Mesenchymal stem cell (in vitro differentiated cells and primary cell): Measurements from ENCODE around the gene BAIAP2.
A peak's percentile ranks its signal among the peaks of the same experiment; 100 is the strongest.

Experiments used
- DNase-seq: peaks from one replicate; pipeline ENCODE4 v3.0.0-alpha.2; 2013
- H2AFZ ChIP-seq: one replicate; pipeline ENCODE4 v1.6.1; 2013; ENCODE audit warnings: low read depth, mild to moderate bottlenecking, control low read depth, inconsistent platforms, low read length, moderate library complexity
- H2AK5ac ChIP-seq: 2 replicates; pipeline ENCODE4 v1.6.1; 2013; ENCODE audit warnings: low read length, moderate library complexity, mild to moderate bottlenecking, inconsistent platforms; ENCODE audit not compliant: severe bottlenecking
- H2BK120ac ChIP-seq: one replicate; pipeline ENCODE4 v1.6.1; 2013; ENCODE audit warnings: low read depth, mild to moderate bottlenecking, inconsistent platforms, low read length, moderate library complexity
- H2BK12ac ChIP-seq, 2 experiments: one replicate each; pipeline ENCODE4 v1.6.1; 2013; ENCODE audit warnings: inconsistent platforms in 2 of 2, low read length in 2 of 2, mild to moderate bottlenecking in 2 of 2, moderate library complexity in 2 of 2, control low read depth in 1 of 2
- H2BK15ac ChIP-seq: one replicate; pipeline ENCODE4 v1.6.1; 2013; ENCODE audit warnings: mild to moderate bottlenecking, low read depth, inconsistent platforms; ENCODE audit not compliant: poor library complexity, severe bottlenecking
- H2BK5ac ChIP-seq: 2 replicates; pipeline ENCODE4 v1.6.1; 2013; ENCODE audit warnings: low read depth, mild to moderate bottlenecking, low read length, control low read depth, inconsistent platforms; ENCODE audit not compliant: poor library complexity, severe bottlenecking
- H3K14ac ChIP-seq, 2 experiments: one replicate each; pipeline ENCODE4 v1.6.1; 2013; ENCODE audit warnings: inconsistent platforms in 2 of 2, low read length in 2 of 2, control low read depth in 1 of 2, mild to moderate bottlenecking in 1 of 2, moderate library complexity in 1 of 2
- H3K18ac ChIP-seq, 2 experiments: one replicate each; pipeline ENCODE4 v1.6.1; 2013; ENCODE audit warnings: inconsistent platforms in 2 of 2, low read length in 2 of 2, control low read depth in 1 of 2, low read depth in 1 of 2, mild to moderate bottlenecking in 1 of 2
- H3K23ac ChIP-seq, 2 experiments: one replicate each; pipeline ENCODE4 v1.6.1; 2013; ENCODE audit warnings: inconsistent platforms in 2 of 2, low read length in 2 of 2, mild to moderate bottlenecking in 2 of 2, moderate library complexity in 2 of 2, control low read depth in 1 of 2
- H3K27ac ChIP-seq: 2 replicates; pipeline ENCODE4 v1.5.1; 2013; ENCODE audit warnings: mild to moderate bottlenecking, moderate library complexity, low read length, control low read depth, inconsistent platforms; ENCODE audit not compliant: poor library complexity, severe bottlenecking
- H3K27me3 ChIP-seq, 2 experiments: 2 replicates each; pipeline versions ENCODE4 v1.6.1 to v1.7.0; 2013; ENCODE audit warnings: low read length in 2 of 2, mild to moderate bottlenecking in 2 of 2, moderate library complexity in 2 of 2, control low read depth in 1 of 2, inconsistent platforms in 1 of 2; ENCODE audit not compliant: control insufficient read depth in 1 of 2, insufficient read depth in 1 of 2
- H3K36me3 ChIP-seq, 2 experiments: 2 replicates each; pipeline versions ENCODE4 v1.6.1 to v1.7.0; 2013; ENCODE audit warnings: low read length in 2 of 2, control low read depth in 1 of 2, inconsistent platforms in 1 of 2, low read depth in 1 of 2, mild to moderate bottlenecking in 1 of 2; ENCODE audit not compliant: insufficient read depth in 2 of 2, control insufficient read depth in 1 of 2
- H3K4ac ChIP-seq, 2 experiments: one replicate each; pipeline ENCODE4 v1.6.1; 2013; ENCODE audit warnings: inconsistent platforms in 2 of 2, low read length in 2 of 2, mild to moderate bottlenecking in 2 of 2, moderate library complexity in 2 of 2, control low read depth in 1 of 2, low read depth in 1 of 2
- H3K4me1 ChIP-seq: 2 replicates; pipeline ENCODE4 v1.6.1; 2013; ENCODE audit warnings: low read depth, low read length, control low read depth; ENCODE audit not compliant: control insufficient read depth, insufficient read depth
- H3K4me2 ChIP-seq: 2 replicates; pipeline ENCODE4 v1.6.1; 2013; ENCODE audit warnings: low read length, mild to moderate bottlenecking, inconsistent platforms; ENCODE audit not compliant: poor library complexity, severe bottlenecking
- H3K4me3 ChIP-seq, 2 experiments: 2 replicates each; pipeline versions ENCODE4 v1.5.1 to v1.7.0; 2013; ENCODE audit warnings: low read length in 2 of 2, mild to moderate bottlenecking in 2 of 2, control low read depth in 1 of 2, low read depth in 1 of 2; ENCODE audit not compliant: insufficient read depth in 1 of 2
- H3K79me1 ChIP-seq: replicated peaks from 2 replicates; pipeline ENCODE4 v1.6.1; 2013; ENCODE audit warnings: mild to moderate bottlenecking, control low read depth, low read length, inconsistent platforms; ENCODE audit not compliant: poor library complexity, severe bottlenecking
- H3K9ac ChIP-seq: 2 replicates; pipeline ENCODE4 v1.7.0; 2013; ENCODE audit warnings: mild to moderate bottlenecking, low read length, moderate library complexity
- H3K9me3 ChIP-seq: 2 replicates; pipeline ENCODE4 v1.7.0; 2013; ENCODE audit warnings: mild to moderate bottlenecking, low read length; ENCODE audit not compliant: control insufficient read depth
- H4K8ac ChIP-seq: one replicate; pipeline ENCODE4 v1.6.1; 2013; ENCODE audit warnings: inconsistent platforms, mild to moderate bottlenecking, low read length, moderate library complexity
- H4K91ac ChIP-seq: one replicate; pipeline ENCODE4 v1.6.1; 2013; ENCODE audit warnings: mild to moderate bottlenecking, low read length, inconsistent platforms
- WGBS: methylation state at CpG from one replicate; pipeline ENCODE4 v1.1.7; 2013; ENCODE audit warnings: mixed read lengths; 5-methylcytosine and 5-hydroxymethylcytosine counted together

Gene BAIAP2

GRCh38 chr17:81117672-81118198, 82.8 kb downstream of the BAIAP2 start:
- no peak overlapping the region for H3K23ac ChIP-seq
- H3K4me2 ChIP-seq = no peak overlapping the region
- no peak overlapping the region for H2BK120ac ChIP-seq
- no peak overlapping the region for H3K18ac ChIP-seq
- H3K9me3 ChIP-seq = no peaks in the 10 kb centered on the region
- no peak overlapping the region for H2BK5ac ChIP-seq
- no peak overlapping the region for H3K27ac ChIP-seq
- no peak overlapping the region for H2BK15ac ChIP-seq
- H4K91ac ChIP-seq = no peak overlapping the region
- no peak overlapping the region for H3K4me3 ChIP-seq
- H3K27me3 ChIP-seq = peaks cover 1 to 35% of the 10 kb centered on the region in 2 experiments
- H3K14ac ChIP-seq = no peak overlapping the region
- H2AK5ac ChIP-seq = no peak overlapping the region
- no peaks in the 10 kb centered on the region for H3K79me1 ChIP-seq
- peaks cover 24% of the 10 kb centered on the region for H3K4me1 ChIP-seq
- no peak overlapping the region for H2BK12ac ChIP-seq
- no peak overlapping the region for H4K8ac ChIP-seq
- WGBS = 87% methylated on average over 20 of the region's 20 CpGs
- DNase-seq = no peak
- no peak overlapping the region for H3K4ac ChIP-seq
- H3K36me3 ChIP-seq = peaks cover 0 to 48% of the 10 kb centered on the region in 2 experiments
- H2AFZ ChIP-seq = no peak overlapping the region
- no peak overlapping the region for H3K9ac ChIP-seq

- H3K79me1 ChIP-seq = no peaks in the 10 kb centered on the region
- no peak for DNase-seq
- H2BK12ac ChIP-seq = no peak overlapping the region
- H3K27ac ChIP-seq = no peak overlapping the region
- H2AFZ ChIP-seq = no peak overlapping the region
- H2BK120ac ChIP-seq = no peak overlapping the region
- H3K14ac ChIP-seq = peak overlapping the region in 1 of 2 experiments; percentile 46
- peak overlapping the region; percentile 41 for H3K9ac ChIP-seq
- H3K36me3 ChIP-seq = peaks cover 0 to 41% of the 10 kb centered on the region in 2 experiments
- peaks cover 24% of the 10 kb centered on the region for H3K4me1 ChIP-seq
- no peak overlapping the region for H2BK5ac ChIP-seq
- H3K18ac ChIP-seq = peak overlapping the region in 1 of 2 experiments; percentile 84
- peak overlapping the region; percentile 7 for H3K4me2 ChIP-seq
- peak overlapping the region; percentile 71 for H4K91ac ChIP-seq
- no peaks in the 10 kb centered on the region for H3K9me3 ChIP-seq
- 87% methylated on average over 22 of the region's 24 CpGs for WGBS
- H3K4ac ChIP-seq = no peak overlapping the region
- H2AK5ac ChIP-seq = no peak overlapping the region
- H3K27me3 ChIP-seq = peaks cover 3 to 41% of the 10 kb centered on the region in 2 experiments
- peak overlapping the region in 1 of 2 experiments; percentile 72 for H3K4me3 ChIP-seq
- H2BK15ac ChIP-seq = no peak overlapping the region
- H3K23ac ChIP-seq = peak overlapping the region in 1 of 2 experiments; percentile 32
- H4K8ac ChIP-seq = peak overlapping the region; percentile 9
Observed at GRCh38 chr17:81118308-81119221, 83.6 kb downstream of the BAIAP2 start.

- WGBS = 24% methylated on average over 77 of the region's 89 CpGs
- Histone ChIP-seq H2BK12ac (peak overlapping the region; percentile 45 to 85), H3K9me3 (no peaks in the 10 kb centered on the region)
Observed at GRCh38 chr17:81119223-81120148, 84.5 kb downstream of the BAIAP2 start.

More at GRCh38 chr17:81119223-81120148, 84.5 kb downstream of the BAIAP2 start:
- Histone ChIP-seq H3K23ac (peak overlapping the region in 1 of 2 experiments; percentile 67), H3K27ac (no peak overlapping the region), H2BK5ac (no peak overlapping the region), H4K8ac (peak overlapping the region; percentile 75), H3K4me3 (peak overlapping the region; percentile 52 to 72), H2BK120ac (no peak overlapping the region), H3K27me3 (peaks cover 3 to 49% of the 10 kb centered on the region in 2 experiments), H4K91ac (peak overlapping the region; percentile 60), H2AFZ (peak overlapping the region; percentile 96), H3K4ac (peak overlapping the region; percentile 21 to 84), H3K9ac (peak overlapping the region; percentile 41), H3K4me1 (peaks cover 24% of the 10 kb centered on the region), H3K36me3 (peaks cover 0 to 35% of the 10 kb centered on the region in 2 experiments), H2BK15ac (peak overlapping the region; percentile 8), H3K4me2 (peak overlapping the region; percentile 54), H3K14ac (peak overlapping the region in 1 of 2 experiments; percentile 98), H3K79me1 (no peaks in the 10 kb centered on the region), H2AK5ac (no peak overlapping the region), H3K18ac (peak overlapping the region; percentile 72 to 95)
- peak; percentile 96 for DNase-seq
